MCF 10A (cell line): ENCODE measurements around the gene PUS1. TPM values are rescaled to one million over a fixed set of nuclear protein-coding genes. Genes with fewer than 3 reads are reported as not detected.
"Not testable (repeated sequence)": the region's sequence is repeated elsewhere in the genome, so short reads cannot be mapped to it uniquely, and the experiment has no call there.

ENCODE experiments used
- Bru-seq: library from RNA; stranded (reverse); fragments of 400-500 nt; gene quantifications from one replicate; lab custom pipeline; 2021; lab: Mats Ljungman, UMichigan
- BruChase-seq, 2 experiments: library from RNA; stranded (reverse); fragments of 400-500 nt; gene quantifications; one replicate each; lab custom pipeline; 2021; lab: Mats Ljungman, UMichigan
- BruUV-seq: library from RNA; stranded (reverse); fragments of 400-500 nt; replicated peaks from 2 replicates; lab custom pipeline; 2021; lab: Mats Ljungman, UMichigan
- CTCF ChIA-PET: fragments of 300-600 bp; sonication (Branson Sonifier 250); formaldehyde crosslinking; extraction: SDS; loops from one replicate; lab custom pipeline; 2021; ENCODE audit warnings: antibody characterized with exemption, inconsistent platforms; lab: Yijun Ruan, JAX
- POLR2A ChIA-PET: fragments of 300-600, 350-650 bp; sonication (Branson Sonifier 250); formaldehyde crosslinking; extraction: SDS; loops from one replicate; lab custom pipeline; 2020; ENCODE audit warnings: antibody characterized with exemption, inconsistent platforms; lab: Yijun Ruan, JAX
- DNase-seq: peaks from one replicate; pipeline ENCODE4 v3.0.0-alpha.2; 2018; ENCODE audit not compliant: unreplicated experiment
- H3K27ac Mint-ChIP-seq: one replicate; pipeline ENCODE4 v1.8.0; 2022; ENCODE audit warnings: mild to moderate bottlenecking, low read depth, mixed read lengths; ENCODE audit not compliant: unreplicated experiment
- H3K27me3 Mint-ChIP-seq: one replicate; pipeline ENCODE4 v1.8.0; 2022; ENCODE audit warnings: mixed read lengths; ENCODE audit not compliant: insufficient read depth, unreplicated experiment
- H3K36me3 Mint-ChIP-seq: one replicate; pipeline ENCODE4 v1.8.0; 2022; ENCODE audit warnings: mild to moderate bottlenecking, moderate library complexity, mixed read lengths; ENCODE audit not compliant: insufficient read depth, unreplicated experiment
- H3K4me1 Mint-ChIP-seq: one replicate; pipeline ENCODE4 v1.8.0; 2022; ENCODE audit warnings: mixed read lengths; ENCODE audit not compliant: insufficient read depth, unreplicated experiment
- H3K4me3 Mint-ChIP-seq: one replicate; pipeline ENCODE4 v1.8.0; 2022; ENCODE audit warnings: mild to moderate bottlenecking, moderate library complexity, mixed read lengths; ENCODE audit not compliant: unreplicated experiment
- H3K9me3 Mint-ChIP-seq: one replicate; pipeline ENCODE4 v1.8.0; 2022; ENCODE audit warnings: mixed read lengths; ENCODE audit not compliant: unreplicated experiment
- intact Hi-C: fragments of 100-400 bp; cut with micrococcal nuclease; formaldehyde crosslinking; loops from 2 replicates; pipeline ENCODE4 v1.14.1; 2022
- long read RNA-seq: library from polyadenylated mRNA; stranded (forward); transcript quantifications from one replicate; pipeline ENCODE4 v2.0.0, GENCODE V29; 2022
- total RNA-seq: library from RNA; stranded (reverse); gene quantifications from 2 replicates; pipeline ENCODE4 v1.2.3, GENCODE V29; 2022
- TF ChIP-seq, protein P1 (sequence below): fragments of 200-600 bp; IDR thresholded peaks from one replicate; pipeline ENCODE4 v1.8.0; 2022; ENCODE audit warnings: antibody characterized with exemption, mild to moderate bottlenecking; ENCODE audit not compliant: unreplicated experiment

PUS1 gene
- 44.1 and 72.3 TPM in 2 replicates for total RNA-seq
- percentile 76 among the genes with signal in this experiment for Bru-seq, nascent RNA
- percentile 71 among the genes with signal in this experiment for BruChase-seq, experiment 1, labeled RNA remaining after a 6-hour chase
- BruChase-seq, experiment 2, labeled RNA remaining after a 2-hour chase: percentile 82 among the genes with signal in this experiment
- long read RNA-seq, full-length matches to known transcripts: 21 of 39 reads
- long read RNA-seq, partial matches to known transcripts: 1 of 39 reads
- long read RNA-seq, other reads (novel, unspliced or antisense): 17 of 39 reads

DNA sequence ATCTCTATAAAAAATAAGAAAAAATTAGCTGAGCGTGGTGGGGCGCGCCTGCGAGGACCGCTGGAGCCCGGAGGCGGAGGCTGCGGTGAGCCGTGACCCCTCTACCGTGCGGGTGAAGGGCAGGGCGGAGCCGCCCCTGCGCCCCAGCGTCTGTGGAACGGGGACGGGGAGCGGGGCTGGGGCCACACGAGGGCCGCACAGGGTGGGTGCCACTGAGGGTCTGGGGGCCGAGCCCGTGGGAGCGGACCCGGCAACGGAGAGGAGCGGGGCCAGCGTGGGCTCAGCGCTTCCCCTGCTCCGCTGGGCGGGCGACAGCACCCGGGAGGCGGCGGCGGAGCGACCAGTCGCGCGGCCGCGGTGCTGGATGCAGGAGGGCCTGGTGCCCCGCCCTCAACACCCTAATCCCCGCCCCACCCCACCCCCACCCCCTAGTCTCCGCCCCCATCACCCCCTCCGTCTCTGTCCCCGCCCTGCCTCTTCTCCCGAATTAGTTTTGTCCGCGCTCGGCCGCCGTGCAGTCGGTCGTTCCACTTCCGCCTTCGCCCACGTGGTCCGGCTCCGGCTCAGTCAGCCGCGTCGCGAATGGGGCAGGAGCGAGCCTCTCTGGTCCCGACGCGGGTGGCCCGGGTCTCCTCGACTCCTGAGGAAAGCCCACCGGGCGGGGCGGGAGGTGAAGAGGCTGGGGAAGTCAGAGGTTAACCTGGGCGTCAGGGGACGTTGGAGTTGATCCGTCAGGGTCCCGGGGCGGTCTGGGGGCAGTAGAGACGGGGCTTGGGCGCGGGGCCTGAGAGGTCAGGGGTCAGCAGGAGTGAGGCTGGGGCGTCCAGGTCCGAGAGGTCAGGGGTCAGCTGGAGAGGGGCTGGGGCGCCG, at the start of gene PUS1:
PUS1 (plus strand) TSS at position 566 of the 870 bp plus-strand sequence. CDS start 447 bp downstream, outside the sequence.
- ChIA-PET CTCF (interaction anchor here (0.6 to 1.2 kb wide), 3 partner anchors 26 to 98 kb away, joined by 3 read pairs; no protein-coding TSS in a partner anchor), POLR2A (interaction anchor here (0.7 to 2.6 kb wide), 13 partner anchors 9 to 99 kb away, joined by 3 to 29 read pairs (median 5); partner anchors contain the start of gene EP400)
- intact Hi-C loops: loop anchor here (2.0 kb wide), 2 partner anchors 32 to 68 kb away; no protein-coding TSS in a partner anchor
- Mint-ChIP-seq H3K36me3 (peaks cover 41% of the 10 kb centered on the region), H3K4me1 (no peaks in the 10 kb centered on the region), H3K4me3 (peak within 1 kb of the TSS; percentile 93), H3K27me3 (no peaks in the 10 kb centered on the region), H3K27ac (peak within 1 kb of the TSS; percentile 92), H3K9me3 (no peaks in the 10 kb centered on the region)
- peak; percentile 94 for DNase-seq
- no TSS peak for BruUV-seq
- TF ChIP-seq, protein P1, sequence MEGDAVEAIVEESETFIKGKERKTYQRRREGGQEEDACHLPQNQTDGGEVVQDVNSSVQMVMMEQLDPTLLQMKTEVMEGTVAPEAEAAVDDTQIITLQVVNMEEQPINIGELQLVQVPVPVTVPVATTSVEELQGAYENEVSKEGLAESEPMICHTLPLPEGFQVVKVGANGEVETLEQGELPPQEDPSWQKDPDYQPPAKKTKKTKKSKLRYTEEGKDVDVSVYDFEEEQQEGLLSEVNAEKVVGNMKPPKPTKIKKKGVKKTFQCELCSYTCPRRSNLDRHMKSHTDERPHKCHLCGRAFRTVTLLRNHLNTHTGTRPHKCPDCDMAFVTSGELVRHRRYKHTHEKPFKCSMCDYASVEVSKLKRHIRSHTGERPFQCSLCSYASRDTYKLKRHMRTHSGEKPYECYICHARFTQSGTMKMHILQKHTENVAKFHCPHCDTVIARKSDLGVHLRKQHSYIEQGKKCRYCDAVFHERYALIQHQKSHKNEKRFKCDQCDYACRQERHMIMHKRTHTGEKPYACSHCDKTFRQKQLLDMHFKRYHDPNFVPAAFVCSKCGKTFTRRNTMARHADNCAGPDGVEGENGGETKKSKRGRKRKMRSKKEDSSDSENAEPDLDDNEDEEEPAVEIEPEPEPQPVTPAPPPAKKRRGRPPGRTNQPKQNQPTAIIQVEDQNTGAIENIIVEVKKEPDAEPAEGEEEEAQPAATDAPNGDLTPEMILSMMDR: no peak

GRCh38 chr12:131882804-131883520, 46.1 kb upstream of the PUS1 start:
- peaks cover 7% of the 10 kb centered on the region for H3K4me1 Mint-ChIP-seq
- POLR2A ChIA-PET: interaction anchor here (0.6 to 2.4 kb wide), 4 partner anchors 11 to 712 kb away, joined by 4 to 11 read pairs (median 8); no protein-coding TSS in a partner anchor
- peak overlapping the region; percentile 63 for H3K27ac Mint-ChIP-seq
- peak overlapping the region; percentile 7 for H3K4me3 Mint-ChIP-seq
- CTCF ChIA-PET: interaction anchor here (0.5 to 1.0 kb wide), 6 partner anchors 9 to 1112 kb away, joined by 3 to 5 read pairs (median 4); no protein-coding TSS in a partner anchor
- H3K36me3 Mint-ChIP-seq: no peaks in the 10 kb centered on the region
- intact Hi-C loops: no loop called here
- H3K27me3 Mint-ChIP-seq: no peaks in the 10 kb centered on the region
- DNase-seq: no peak
- TF ChIP-seq, protein P1: no peak
- H3K9me3 Mint-ChIP-seq: peaks cover 6% of the 10 kb centered on the region
- BruUV-seq: no TSS peak

DNA sequence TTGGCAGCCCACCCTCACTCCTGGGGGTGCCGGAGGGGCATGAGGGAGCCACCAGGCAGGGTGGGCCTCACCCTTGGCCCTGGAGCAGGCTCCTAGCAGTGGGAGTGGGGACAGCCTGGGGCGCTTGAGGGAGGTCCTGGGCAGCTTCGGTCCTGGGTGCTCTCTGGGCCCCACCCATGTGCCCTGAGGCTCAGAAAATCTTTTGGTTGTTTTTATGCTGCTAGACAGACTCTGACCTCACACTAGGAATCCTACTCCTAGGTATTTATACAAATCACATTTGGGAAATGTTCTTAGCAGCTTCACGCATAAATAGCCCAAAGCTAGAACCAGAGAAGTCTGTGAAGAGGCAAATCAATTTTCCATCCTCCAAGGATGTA, 45.6 kb upstream of the PUS1 start:
- H3K27me3 Mint-ChIP-seq: peaks cover 3% of the 10 kb centered on the region
- intact Hi-C loops: no loop called here
- peaks cover 7% of the 10 kb centered on the region for H3K4me1 Mint-ChIP-seq
- no peaks in the 10 kb centered on the region for H3K36me3 Mint-ChIP-seq
- CTCF ChIA-PET: interaction anchor here (0.5 to 1.0 kb wide), 4 partner anchors 10 to 1112 kb away, joined by 3 to 5 read pairs (median 4); no protein-coding TSS in a partner anchor
- DNase-seq: no peak
- H3K27ac Mint-ChIP-seq: peak overlapping the region; percentile 63
- peak overlapping the region; percentile 7 for H3K4me3 Mint-ChIP-seq
- TF ChIP-seq, protein P1: no peak
- no TSS peak for BruUV-seq
- POLR2A ChIA-PET: interaction anchor here (0.8 to 2.4 kb wide), 3 partner anchors 11 to 19 kb away, joined by 5 to 11 read pairs (median 11); no protein-coding TSS in a partner anchor
- peaks cover 6% of the 10 kb centered on the region for H3K9me3 Mint-ChIP-seq

DNA sequence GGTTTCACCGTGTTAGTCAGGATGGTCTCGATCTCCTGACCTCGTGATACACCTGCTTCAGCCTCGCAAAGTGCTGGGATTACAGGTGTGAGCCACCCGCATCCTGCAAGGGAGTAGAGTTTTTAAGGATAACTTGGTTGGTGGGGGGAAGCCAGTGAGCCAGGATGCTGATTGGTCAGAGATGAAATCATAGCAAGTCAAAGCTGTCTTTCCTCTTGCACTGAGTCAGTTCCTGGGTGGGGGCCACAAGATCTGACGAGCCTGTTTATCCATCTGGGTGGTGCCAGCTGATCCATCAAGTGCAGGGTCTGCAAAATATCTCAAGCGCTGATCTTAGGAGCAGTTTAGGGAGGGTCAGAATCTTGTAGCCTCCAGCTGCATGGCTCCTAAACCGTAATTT, 44.0 kb upstream of the PUS1 start:
- H3K27me3 Mint-ChIP-seq: peaks cover 12% of the 10 kb centered on the region
- CTCF ChIA-PET, BruUV-seq, intact Hi-C loops, DNase-seq, H3K27ac Mint-ChIP-seq, H3K4me1 Mint-ChIP-seq, H3K9me3 Mint-ChIP-seq, H3K36me3 Mint-ChIP-seq, H3K4me3 Mint-ChIP-seq, POLR2A ChIA-PET: not testable (repeated sequence)
